Activated CD4-positive, alpha-beta T cell treated with anti-CD3 and anti-CD28 coated beads, Interleukin-2, Interleukin-6, amounts not matched to agents 100 ng/mL and 50 ng/mL, durations not matched to agents 16 hours and 8 hours (primary cell): ENCODE data around the gene NES.
A peak's percentile ranks its signal among the peaks of the same experiment; 100 is the strongest.

Source experiments
- DNase-seq: peaks from one replicate; pipeline ENCODE4 v3.0.0-alpha.2; 2020

The NES gene

GRCh38 chr1:156676820-156677615 lies at the start of gene NES:
Gene NES, minus strand, starts transcription at chr1:156677407. Its CDS starts 143 bp downstream, at chr1:156677264.
- DNase-seq = no peak

GRCh38 chr1:156726549-156727226 lies 49.5 kb upstream of the NES start:
- DNase-seq = peak; percentile 70

GRCh38 chr1:156725683-156726280 lies 48.6 kb upstream of the NES start:
- DNase-seq = peak; percentile 91

- peak; percentile 65 for DNase-seq
Observed at GRCh38 chr1:156721535-156721934, 44.3 kb upstream of the NES start.

- DNase-seq = no peak
Observed at GRCh38 chr1:156721131-156721530, 43.9 kb upstream of the NES start.

- no peak for DNase-seq
Observed at GRCh38 chr1:156717351-156717750, 40.1 kb upstream of the NES start.

GRCh38 chr1:156714830-156715229 lies 37.6 kb upstream of the NES start:
- DNase-seq = no peak

GRCh38 chr1:156712626-156713025 lies 35.4 kb upstream of the NES start:
- DNase-seq = no peak

GRCh38 chr1:156711011-156711817 lies 34.0 kb upstream of the NES start:
- no peak for DNase-seq

GRCh38 chr1:156709757-156710489 lies 32.7 kb upstream of the NES start:
- DNase-seq = no peak

GRCh38 chr1:156709031-156709430 lies 31.8 kb upstream of the NES start:
- DNase-seq = no peak

- DNase-seq = no peak
Observed at GRCh38 chr1:156708218-156708661, 31.0 kb upstream of the NES start.

GRCh38 chr1:156707417-156708217 lies 30.4 kb upstream of the NES start:
- no peak for DNase-seq

GRCh38 chr1:156706657-156707416 lies 29.6 kb upstream of the NES start:
- no peak for DNase-seq

- DNase-seq = peak; percentile 65
Observed at GRCh38 chr1:156705918-156706656, 28.9 kb upstream of the NES start.

- DNase-seq = no peak
Observed at GRCh38 chr1:156705321-156705917, 28.2 kb upstream of the NES start, which contains the start of gene CRABP2. Gene CRABP2, minus strand, starts transcription at chr1:156705583. Its CDS starts 137 bp downstream, at chr1:156705446.

- DNase-seq = peak; percentile 40
Observed at GRCh38 chr1:156704930-156705320, 27.7 kb upstream of the NES start.

- no peak for DNase-seq
Observed at GRCh38 chr1:156704166-156704711, 27.0 kb upstream of the NES start.

GRCh38 chr1:156703741-156704140 lies 26.5 kb upstream of the NES start:
- DNase-seq = no peak
